Mesenchymal stem cell (in vitro differentiated cells and primary cell): ENCODE measurements around the gene RAB26.
"Not testable (repeated sequence)": the region's sequence is repeated elsewhere in the genome, so short reads cannot be mapped to it uniquely, and the experiment has no call there.

Experiments used
- DNase-seq: peaks from one replicate; pipeline ENCODE4 v3.0.0-alpha.2; 2013
- H2AFZ ChIP-seq: one replicate; pipeline ENCODE4 v1.6.1; 2013; ENCODE audit warnings: low read depth, mild to moderate bottlenecking, control low read depth, inconsistent platforms, low read length, moderate library complexity
- H2AK5ac ChIP-seq: 2 replicates; pipeline ENCODE4 v1.6.1; 2013; ENCODE audit warnings: low read length, moderate library complexity, mild to moderate bottlenecking, inconsistent platforms; ENCODE audit not compliant: severe bottlenecking
- H2BK120ac ChIP-seq: one replicate; pipeline ENCODE4 v1.6.1; 2013; ENCODE audit warnings: low read depth, mild to moderate bottlenecking, inconsistent platforms, low read length, moderate library complexity
- H2BK12ac ChIP-seq, 2 experiments: one replicate each; pipeline ENCODE4 v1.6.1; 2013; ENCODE audit warnings: inconsistent platforms in 2 of 2, low read length in 2 of 2, mild to moderate bottlenecking in 2 of 2, moderate library complexity in 2 of 2, control low read depth in 1 of 2
- H2BK15ac ChIP-seq: one replicate; pipeline ENCODE4 v1.6.1; 2013; ENCODE audit warnings: mild to moderate bottlenecking, low read depth, inconsistent platforms; ENCODE audit not compliant: poor library complexity, severe bottlenecking
- H2BK5ac ChIP-seq: 2 replicates; pipeline ENCODE4 v1.6.1; 2013; ENCODE audit warnings: low read depth, mild to moderate bottlenecking, low read length, control low read depth, inconsistent platforms; ENCODE audit not compliant: poor library complexity, severe bottlenecking
- H3K14ac ChIP-seq, 2 experiments: one replicate each; pipeline ENCODE4 v1.6.1; 2013; ENCODE audit warnings: inconsistent platforms in 2 of 2, low read length in 2 of 2, control low read depth in 1 of 2, mild to moderate bottlenecking in 1 of 2, moderate library complexity in 1 of 2
- H3K18ac ChIP-seq, 2 experiments: one replicate each; pipeline ENCODE4 v1.6.1; 2013; ENCODE audit warnings: inconsistent platforms in 2 of 2, low read length in 2 of 2, control low read depth in 1 of 2, low read depth in 1 of 2, mild to moderate bottlenecking in 1 of 2
- H3K23ac ChIP-seq, 2 experiments: one replicate each; pipeline ENCODE4 v1.6.1; 2013; ENCODE audit warnings: inconsistent platforms in 2 of 2, low read length in 2 of 2, mild to moderate bottlenecking in 2 of 2, moderate library complexity in 2 of 2, control low read depth in 1 of 2
- H3K27ac ChIP-seq: 2 replicates; pipeline ENCODE4 v1.5.1; 2013; ENCODE audit warnings: mild to moderate bottlenecking, moderate library complexity, low read length, control low read depth, inconsistent platforms; ENCODE audit not compliant: poor library complexity, severe bottlenecking
- H3K27me3 ChIP-seq, 2 experiments: 2 replicates each; pipeline versions ENCODE4 v1.6.1 to v1.7.0; 2013; ENCODE audit warnings: low read length in 2 of 2, mild to moderate bottlenecking in 2 of 2, moderate library complexity in 2 of 2, control low read depth in 1 of 2, inconsistent platforms in 1 of 2; ENCODE audit not compliant: control insufficient read depth in 1 of 2, insufficient read depth in 1 of 2
- H3K36me3 ChIP-seq, 2 experiments: 2 replicates each; pipeline versions ENCODE4 v1.6.1 to v1.7.0; 2013; ENCODE audit warnings: low read length in 2 of 2, control low read depth in 1 of 2, inconsistent platforms in 1 of 2, low read depth in 1 of 2, mild to moderate bottlenecking in 1 of 2; ENCODE audit not compliant: insufficient read depth in 2 of 2, control insufficient read depth in 1 of 2
- H3K4ac ChIP-seq, 2 experiments: one replicate each; pipeline ENCODE4 v1.6.1; 2013; ENCODE audit warnings: inconsistent platforms in 2 of 2, low read length in 2 of 2, mild to moderate bottlenecking in 2 of 2, moderate library complexity in 2 of 2, control low read depth in 1 of 2, low read depth in 1 of 2
- H3K4me1 ChIP-seq: 2 replicates; pipeline ENCODE4 v1.6.1; 2013; ENCODE audit warnings: low read depth, low read length, control low read depth; ENCODE audit not compliant: control insufficient read depth, insufficient read depth
- H3K4me2 ChIP-seq: 2 replicates; pipeline ENCODE4 v1.6.1; 2013; ENCODE audit warnings: low read length, mild to moderate bottlenecking, inconsistent platforms; ENCODE audit not compliant: poor library complexity, severe bottlenecking
- H3K4me3 ChIP-seq, 2 experiments: 2 replicates each; pipeline versions ENCODE4 v1.5.1 to v1.7.0; 2013; ENCODE audit warnings: low read length in 2 of 2, mild to moderate bottlenecking in 2 of 2, control low read depth in 1 of 2, low read depth in 1 of 2; ENCODE audit not compliant: insufficient read depth in 1 of 2
- H3K79me1 ChIP-seq: replicated peaks from 2 replicates; pipeline ENCODE4 v1.6.1; 2013; ENCODE audit warnings: mild to moderate bottlenecking, control low read depth, low read length, inconsistent platforms; ENCODE audit not compliant: poor library complexity, severe bottlenecking
- H3K9ac ChIP-seq: 2 replicates; pipeline ENCODE4 v1.7.0; 2013; ENCODE audit warnings: mild to moderate bottlenecking, low read length, moderate library complexity
- H3K9me3 ChIP-seq: 2 replicates; pipeline ENCODE4 v1.7.0; 2013; ENCODE audit warnings: mild to moderate bottlenecking, low read length; ENCODE audit not compliant: control insufficient read depth
- H4K8ac ChIP-seq: one replicate; pipeline ENCODE4 v1.6.1; 2013; ENCODE audit warnings: inconsistent platforms, mild to moderate bottlenecking, low read length, moderate library complexity
- H4K91ac ChIP-seq: one replicate; pipeline ENCODE4 v1.6.1; 2013; ENCODE audit warnings: mild to moderate bottlenecking, low read length, inconsistent platforms
- WGBS: methylation state at CpG from one replicate; pipeline ENCODE4 v1.1.7; 2013; ENCODE audit warnings: mixed read lengths; 5-methylcytosine and 5-hydroxymethylcytosine counted together

Gene RAB26

GRCh38 chr16:2127630-2128280, 20.7 kb upstream of the RAB26 start:
- not testable (repeated sequence) for H3K9me3 ChIP-seq, H4K8ac ChIP-seq, H4K91ac ChIP-seq, H3K79me1 ChIP-seq, H2BK120ac ChIP-seq, H3K9ac ChIP-seq, H3K14ac ChIP-seq, H3K4ac ChIP-seq, H3K36me3 ChIP-seq, H2BK15ac ChIP-seq, H3K27me3 ChIP-seq, H3K18ac ChIP-seq, H2BK12ac ChIP-seq, H3K23ac ChIP-seq, H3K4me3 ChIP-seq, H2AK5ac ChIP-seq, H2BK5ac ChIP-seq, H3K4me2 ChIP-seq, H2AFZ ChIP-seq
- peaks cover 44% of the 10 kb centered on the region for H3K4me1 ChIP-seq
- WGBS: 0% methylated on average over 1 of the region's 3 CpGs
- H3K27ac ChIP-seq: peak overlapping the region; percentile 67
- peak; percentile 58 for DNase-seq

- not testable (repeated sequence) for H4K8ac ChIP-seq, H3K14ac ChIP-seq, H3K4me3 ChIP-seq, H2BK120ac ChIP-seq, H3K36me3 ChIP-seq, H3K27me3 ChIP-seq, H3K23ac ChIP-seq, H3K4me2 ChIP-seq, H3K27ac ChIP-seq, H2AK5ac ChIP-seq, H3K4ac ChIP-seq, H3K9ac ChIP-seq, H2BK12ac ChIP-seq, H2BK15ac ChIP-seq, H4K91ac ChIP-seq, H2AFZ ChIP-seq, H3K79me1 ChIP-seq, H3K9me3 ChIP-seq, H2BK5ac ChIP-seq, H3K18ac ChIP-seq
- WGBS: no CpG with 5 or more reads among the region's 11 CpGs
- peaks cover 35% of the 10 kb centered on the region for H3K4me1 ChIP-seq
- peak; percentile 85 for DNase-seq
Observed at GRCh38 chr16:2129251-2129650, 19.2 kb upstream of the RAB26 start.

- H3K18ac ChIP-seq, H3K4me2 ChIP-seq, H2AFZ ChIP-seq, H3K23ac ChIP-seq, H3K14ac ChIP-seq, H4K91ac ChIP-seq, H3K79me1 ChIP-seq, H3K4ac ChIP-seq, H2BK15ac ChIP-seq, H2AK5ac ChIP-seq, DNase-seq, H3K36me3 ChIP-seq, H3K4me3 ChIP-seq, H3K27me3 ChIP-seq, H3K27ac ChIP-seq, H2BK120ac ChIP-seq, H3K9me3 ChIP-seq, H4K8ac ChIP-seq, H2BK12ac ChIP-seq, H3K9ac ChIP-seq, H2BK5ac ChIP-seq: not testable (repeated sequence)
- H3K4me1 ChIP-seq: peaks cover 31% of the 10 kb centered on the region
- WGBS: 84% methylated on average over 22 of the region's 22 CpGs
Observed at GRCh38 chr16:2129890-2130447, 18.5 kb upstream of the RAB26 start.

GRCh38 chr16:2133797-2134196, 14.6 kb upstream of the RAB26 start:
- H3K18ac ChIP-seq, H3K4me2 ChIP-seq, H3K27me3 ChIP-seq, H3K4ac ChIP-seq, H2BK5ac ChIP-seq, H3K14ac ChIP-seq, H2BK12ac ChIP-seq, H3K9me3 ChIP-seq, H2BK15ac ChIP-seq, H2AFZ ChIP-seq, H3K23ac ChIP-seq, H3K27ac ChIP-seq, H2BK120ac ChIP-seq, H4K91ac ChIP-seq, H3K36me3 ChIP-seq, H3K79me1 ChIP-seq, H4K8ac ChIP-seq, DNase-seq, H2AK5ac ChIP-seq, H3K4me1 ChIP-seq: not testable (repeated sequence)
- 83% methylated on average over 5 of the region's 12 CpGs for WGBS
- Histone ChIP-seq H3K9ac (peak overlapping the region; percentile 6), H3K4me3 (peak overlapping the region in 1 of 2 experiments; percentile 24)
